Activated CD4-positive, alpha-beta T cell treated with anti-CD3 and anti-CD28 coated beads, Interleukin-2, amount 10 ng/mL, durations not matched to agents 24 days and 14 days (primary cell): ENCODE results near the gene HS3ST4. TPM values are rescaled to one million over a fixed set of nuclear protein-coding genes. Genes with fewer than 3 reads are reported as not detected.
A peak's percentile ranks its signal among the peaks of the same experiment; 100 is the strongest.

Experiments
- DNase-seq: peaks from one replicate; pipeline ENCODE4 v3.0.0; 2022
- H3K27ac Mint-ChIP-seq: one replicate; pipeline ENCODE4 v1.8.0; 2022; ENCODE audit warnings: mild to moderate bottlenecking, mixed read lengths
- H3K27me3 Mint-ChIP-seq: one replicate; pipeline ENCODE4 v1.8.0; 2022; ENCODE audit warnings: mixed read lengths
- H3K36me3 Mint-ChIP-seq: one replicate; pipeline ENCODE4 v1.8.0; 2022; ENCODE audit warnings: low read depth, mild to moderate bottlenecking, mixed read lengths
- H3K4me1 Mint-ChIP-seq: one replicate; pipeline ENCODE4 v1.8.0; 2021; ENCODE audit warnings: mixed read lengths
- H3K4me3 Mint-ChIP-seq: one replicate; pipeline ENCODE4 v1.8.0; 2022; ENCODE audit warnings: mild to moderate bottlenecking, moderate library complexity, mixed read lengths
- H3K9me3 Mint-ChIP-seq: one replicate; pipeline ENCODE4 v1.8.0; 2021; ENCODE audit warnings: mixed read lengths
- intact Hi-C: fragments of 100-400 bp; cut with micrococcal nuclease; formaldehyde crosslinking; loops from one replicate; pipeline ENCODE4 v1.15.1; 2023
- total RNA-seq: library from RNA; stranded (reverse); gene quantifications from 2 replicates; pipeline ENCODE4 v1.2.3, GENCODE V29; 2022

The HS3ST4 gene
- total RNA-seq, 1 donor from 2014 or later = not detected

- no peak overlapping the region for H3K27ac Mint-ChIP-seq
- intact Hi-C loops = no loop called here
- peak; percentile 71 for DNase-seq
- peaks cover 8% of the 10 kb centered on the region for H3K27me3 Mint-ChIP-seq
- H3K4me1 Mint-ChIP-seq = no peaks in the 10 kb centered on the region
- H3K9me3 Mint-ChIP-seq = no peaks in the 10 kb centered on the region
- H3K4me3 Mint-ChIP-seq = no peak overlapping the region
- no peaks in the 10 kb centered on the region for H3K36me3 Mint-ChIP-seq
Observed at GRCh38 chr16:25707982-25708583, 16.3 kb downstream of the HS3ST4 start.

DNA sequence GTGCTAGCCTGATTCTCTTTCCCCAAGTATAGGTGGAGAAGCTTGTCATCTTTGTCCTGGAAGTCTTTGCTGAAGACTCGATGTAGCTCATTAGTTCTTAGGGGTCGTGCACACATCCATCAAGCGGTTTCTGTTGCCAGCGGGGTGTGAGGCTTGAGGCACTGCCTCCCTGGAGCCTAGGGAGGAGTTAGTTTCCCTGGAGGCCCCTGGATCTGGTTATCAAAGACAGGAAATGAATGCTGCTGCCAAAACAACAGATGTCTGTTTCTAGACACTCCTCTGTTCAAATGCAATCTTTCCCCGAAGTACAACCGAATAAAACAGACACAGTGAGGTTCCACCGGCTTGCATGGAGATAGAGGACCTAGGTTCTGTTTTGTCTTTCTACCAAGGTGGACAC is 17.5 kb downstream of the HS3ST4 start:
- intact Hi-C loops = no loop called here

GRCh38 chr16:25713785-25714570 is 22.2 kb downstream of the HS3ST4 start:
- DNase-seq = no peak
- Mint-ChIP-seq H3K27ac (no peak overlapping the region), H3K27me3 (peaks cover 5% of the 10 kb centered on the region), H3K4me3 (no peak overlapping the region), H3K36me3 (no peaks in the 10 kb centered on the region), H3K9me3 (no peaks in the 10 kb centered on the region), H3K4me1 (no peaks in the 10 kb centered on the region)
- intact Hi-C loops = no loop called here

More for the DNA sequence above, 17.5 kb downstream of the HS3ST4 start:
- DNase-seq = no peak
- Mint-ChIP-seq H3K36me3 (no peaks in the 10 kb centered on the region), H3K27me3 (peaks cover 8% of the 10 kb centered on the region), H3K27ac (no peak overlapping the region), H3K9me3 (no peaks in the 10 kb centered on the region), H3K4me3 (no peak overlapping the region), H3K4me1 (no peaks in the 10 kb centered on the region)

DNA sequence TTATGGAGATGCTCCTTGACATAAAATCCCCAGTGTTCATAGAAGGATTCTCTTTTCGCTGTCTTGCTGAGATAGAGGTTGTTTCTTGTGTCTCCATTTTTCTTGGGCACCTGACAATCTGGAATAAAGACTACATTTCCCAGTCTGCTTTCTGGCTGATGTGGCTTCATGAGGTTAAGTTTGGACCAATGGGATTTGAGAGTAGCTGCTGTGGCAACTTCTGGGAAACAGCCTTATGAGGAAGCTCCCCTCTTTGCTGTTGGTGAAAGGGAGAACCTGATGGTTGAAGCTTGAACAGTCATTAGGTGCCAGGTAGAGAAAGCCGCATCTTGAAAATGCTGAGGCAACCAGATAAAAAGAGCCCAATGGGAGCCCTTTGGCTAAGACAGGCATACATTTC is 24.4 kb downstream of the HS3ST4 start:
- no peak overlapping the region for H3K4me3 Mint-ChIP-seq
- H3K27me3 Mint-ChIP-seq = no peaks in the 10 kb centered on the region
- intact Hi-C loops = no loop called here
- H3K9me3 Mint-ChIP-seq = no peaks in the 10 kb centered on the region
- H3K36me3 Mint-ChIP-seq = no peaks in the 10 kb centered on the region
- no peak overlapping the region for H3K27ac Mint-ChIP-seq
- no peaks in the 10 kb centered on the region for H3K4me1 Mint-ChIP-seq
- DNase-seq = no peak

DNA sequence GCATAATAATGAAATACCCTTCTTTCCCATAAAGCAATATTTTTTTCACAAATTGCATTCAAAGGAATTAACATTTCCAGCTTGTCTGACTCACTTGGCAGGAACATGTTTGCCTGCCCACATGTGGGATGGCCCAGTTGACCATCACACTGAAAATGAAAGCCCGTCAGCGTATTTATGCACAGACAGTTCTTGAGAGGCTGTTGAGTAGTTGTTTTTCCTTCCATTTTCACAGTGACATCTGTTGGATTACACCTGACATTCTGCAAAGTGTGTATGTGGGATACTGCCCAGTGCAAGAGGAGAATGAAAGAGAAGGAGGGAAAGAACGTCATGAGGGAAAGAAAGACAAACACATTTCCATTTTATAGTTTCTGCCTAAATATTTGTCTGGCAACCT is 29.7 kb downstream of the HS3ST4 start:
- H3K4me1 Mint-ChIP-seq = no peaks in the 10 kb centered on the region
- no peak overlapping the region for H3K4me3 Mint-ChIP-seq
- no peak for DNase-seq
- no peaks in the 10 kb centered on the region for H3K9me3 Mint-ChIP-seq
- intact Hi-C loops = no loop called here
- H3K27me3 Mint-ChIP-seq = no peaks in the 10 kb centered on the region
- H3K36me3 Mint-ChIP-seq = no peaks in the 10 kb centered on the region
- H3K27ac Mint-ChIP-seq = no peak overlapping the region

DNA sequence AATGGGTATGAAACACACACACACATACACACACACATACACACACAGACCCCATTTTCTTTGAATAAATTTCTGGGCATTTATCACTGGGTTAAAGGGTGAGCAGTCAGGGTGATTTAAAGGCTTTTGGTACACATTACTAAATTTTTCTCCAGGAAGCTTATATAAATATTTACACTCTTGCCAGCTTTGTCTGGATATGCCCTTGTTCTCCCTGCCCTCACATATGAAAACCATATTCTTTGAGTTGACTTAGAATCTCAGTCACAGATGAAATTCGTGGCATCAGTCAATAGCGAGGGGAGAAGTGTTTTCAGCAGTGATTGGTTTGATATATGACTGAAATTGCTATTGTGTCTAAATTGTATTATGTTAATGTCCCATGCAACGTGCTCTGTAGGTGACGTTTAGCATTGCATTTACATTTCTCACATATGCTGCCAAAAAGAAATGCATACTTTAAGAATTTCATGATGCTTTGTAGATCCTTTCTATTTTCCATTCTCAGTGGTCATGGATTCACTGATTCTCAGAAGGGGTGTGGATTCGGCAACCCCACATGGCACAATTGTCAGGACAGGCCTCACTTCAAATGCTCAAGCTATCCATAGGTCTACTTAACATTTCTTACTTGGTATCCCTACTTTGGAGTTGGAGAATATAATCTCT is 34.8 kb downstream of the HS3ST4 start:
- no peak overlapping the region for H3K27ac Mint-ChIP-seq
- no peaks in the 10 kb centered on the region for H3K36me3 Mint-ChIP-seq
- no peaks in the 10 kb centered on the region for H3K4me1 Mint-ChIP-seq
- no peak overlapping the region for H3K4me3 Mint-ChIP-seq
- H3K9me3 Mint-ChIP-seq = no peaks in the 10 kb centered on the region
- intact Hi-C loops = no loop called here
- H3K27me3 Mint-ChIP-seq = no peaks in the 10 kb centered on the region
- DNase-seq = no peak

DNA sequence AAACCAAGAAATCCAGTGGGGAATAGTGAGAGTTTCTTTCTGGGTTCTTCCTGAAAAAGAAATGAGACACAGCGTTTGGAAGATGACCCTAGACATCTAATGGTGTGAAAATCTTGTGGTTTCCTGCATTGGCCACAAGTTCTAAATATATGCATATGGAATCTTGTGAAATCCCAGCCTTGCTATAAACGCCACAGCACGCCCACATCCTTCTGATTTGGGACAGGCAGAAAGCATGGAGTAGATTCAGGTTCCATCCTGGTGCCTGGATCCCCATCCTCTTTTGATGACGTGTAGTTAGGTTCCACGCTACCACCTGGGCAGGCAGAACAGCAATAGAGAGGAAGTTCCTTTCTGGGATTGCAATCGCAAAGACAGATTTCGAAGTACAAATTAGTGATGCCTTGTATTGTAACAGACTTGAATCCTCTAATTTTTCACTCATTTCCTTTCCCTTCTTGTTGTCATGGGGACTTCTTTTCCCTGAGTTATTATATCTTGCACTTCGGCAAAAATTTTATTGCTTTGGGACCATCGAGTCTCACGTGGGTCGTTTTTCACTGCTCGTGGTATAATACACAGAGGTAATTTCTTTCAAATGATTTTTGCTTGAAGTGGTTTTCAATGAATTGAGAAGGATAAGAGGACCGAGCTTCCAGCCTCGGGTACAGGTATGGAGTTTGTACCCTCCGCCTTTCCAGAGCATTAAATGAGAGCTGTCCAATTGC is 37.6 kb downstream of the HS3ST4 start:
- H3K27ac Mint-ChIP-seq = no peak overlapping the region
- no peaks in the 10 kb centered on the region for H3K36me3 Mint-ChIP-seq

GRCh38 chr16:25730396-25730795 is 38.6 kb downstream of the HS3ST4 start:
- Mint-ChIP-seq H3K9me3 (no peaks in the 10 kb centered on the region), H3K27ac (no peak overlapping the region), H3K27me3 (no peaks in the 10 kb centered on the region), H3K4me1 (no peaks in the 10 kb centered on the region), H3K4me3 (no peak overlapping the region), H3K36me3 (no peaks in the 10 kb centered on the region)
- DNase-seq = no peak
- intact Hi-C loops = no loop called here

More for the DNA sequence above, 37.6 kb downstream of the HS3ST4 start:
- H3K27me3 Mint-ChIP-seq = no peaks in the 10 kb centered on the region
- H3K4me1 Mint-ChIP-seq = no peaks in the 10 kb centered on the region
- no peak overlapping the region for H3K4me3 Mint-ChIP-seq
- intact Hi-C loops = no loop called here
- DNase-seq = no peak
- no peaks in the 10 kb centered on the region for H3K9me3 Mint-ChIP-seq

DNA sequence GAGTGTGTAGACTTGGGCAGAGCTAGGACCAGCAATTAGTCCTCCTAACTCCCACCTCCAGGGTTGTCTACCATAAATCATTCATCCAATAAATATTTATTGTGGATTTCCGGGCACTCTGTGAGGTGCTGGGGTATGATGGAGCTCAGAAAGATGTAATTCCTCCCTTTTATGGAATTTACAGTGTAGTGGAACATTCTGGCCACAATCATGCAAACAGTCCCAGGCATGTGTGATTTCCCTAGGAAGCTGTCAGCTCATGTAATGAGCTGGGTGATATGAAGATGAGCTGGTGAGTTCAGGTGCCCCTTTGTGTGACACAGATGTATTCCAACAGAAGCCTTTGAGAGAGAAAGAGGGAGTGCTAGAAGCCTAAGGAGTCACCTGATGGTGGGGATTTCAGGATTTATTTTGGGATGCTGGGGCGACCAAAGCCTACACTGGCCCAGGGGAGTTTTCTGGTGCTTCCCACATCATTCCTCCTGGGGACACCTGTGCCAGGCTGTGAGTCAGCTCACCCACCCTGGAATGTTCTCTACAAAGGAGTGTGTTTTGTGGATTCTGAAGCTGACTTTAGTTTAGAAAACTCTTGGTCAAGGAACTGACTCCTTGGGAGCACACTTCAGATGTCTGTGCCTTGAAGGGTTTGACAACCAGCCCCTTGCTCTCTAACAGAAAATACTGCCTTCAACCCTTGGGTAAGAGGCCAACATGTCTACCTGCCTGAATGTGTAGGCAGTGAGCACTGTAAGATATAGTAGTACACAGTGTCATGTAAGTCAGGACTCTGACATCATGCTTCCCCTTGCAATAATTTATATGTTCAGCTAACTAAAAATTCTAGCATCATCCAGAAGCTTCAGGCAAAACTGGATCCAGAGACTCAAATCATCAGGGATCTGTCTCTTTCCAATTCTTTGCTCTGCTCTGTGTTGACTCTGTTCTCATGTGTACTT is 42.9 kb downstream of the HS3ST4 start:
- Mint-ChIP-seq H3K4me3 (no peak overlapping the region), H3K27me3 (no peaks in the 10 kb centered on the region), H3K9me3 (no peaks in the 10 kb centered on the region), H3K27ac (no peak overlapping the region), H3K36me3 (no peaks in the 10 kb centered on the region), H3K4me1 (no peaks in the 10 kb centered on the region)
- intact Hi-C loops = no loop called here
- no peak for DNase-seq

DNA sequence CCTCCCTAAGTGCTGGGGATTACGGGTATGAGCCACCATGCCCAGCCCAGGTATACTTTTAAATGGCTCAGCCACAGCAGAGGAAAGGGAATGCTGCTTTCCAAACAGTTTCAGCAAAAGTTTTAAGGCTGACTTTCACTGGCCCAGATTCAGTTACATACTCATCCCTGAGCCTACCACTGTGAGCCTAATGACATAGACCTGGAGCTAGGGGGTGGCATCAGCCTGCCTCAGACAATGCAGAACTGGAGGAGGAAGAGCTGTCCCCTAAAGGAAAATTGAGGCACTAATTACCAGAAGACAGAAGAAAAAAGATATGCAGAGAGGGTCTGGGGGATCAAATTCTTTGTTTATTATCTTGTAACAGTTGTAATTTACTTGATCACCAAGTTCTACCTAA is 43.9 kb downstream of the HS3ST4 start:
- Mint-ChIP-seq H3K27ac (no peak overlapping the region), H3K4me3 (no peak overlapping the region), H3K9me3 (no peaks in the 10 kb centered on the region), H3K4me1 (no peaks in the 10 kb centered on the region), H3K36me3 (no peaks in the 10 kb centered on the region), H3K27me3 (no peaks in the 10 kb centered on the region)
- DNase-seq = no peak
- intact Hi-C loops = no loop called here

DNA sequence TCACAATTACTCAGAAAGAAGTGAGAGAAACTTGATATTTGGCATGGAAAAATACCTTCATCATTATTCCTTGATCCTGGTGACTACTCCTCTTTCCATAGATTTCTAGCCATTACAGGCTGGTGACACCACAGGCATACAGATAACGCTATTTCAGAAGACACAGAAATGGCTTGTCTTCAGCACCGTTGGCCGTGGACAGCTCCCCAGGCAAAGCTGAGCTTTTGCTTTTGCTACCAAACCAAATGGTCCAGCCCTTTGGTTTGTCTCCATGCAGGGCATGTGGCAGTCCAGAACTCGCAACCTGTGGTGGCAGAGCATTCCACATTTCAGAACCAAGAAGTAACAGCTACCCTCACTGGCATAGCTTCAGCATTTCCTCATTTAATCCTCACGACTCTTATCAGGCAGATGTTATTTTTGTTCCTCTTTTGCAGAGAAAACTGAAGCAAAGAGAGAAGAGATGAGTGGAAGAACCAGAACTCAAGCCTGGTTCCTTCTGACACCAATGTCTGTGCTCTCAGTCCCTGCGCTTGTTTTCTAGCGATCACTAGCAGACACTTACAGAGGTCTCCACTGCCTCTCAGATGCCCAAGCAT is 55.5 kb downstream of the HS3ST4 start:
- Mint-ChIP-seq H3K9me3 (no peaks in the 10 kb centered on the region), H3K27me3 (no peaks in the 10 kb centered on the region), H3K27ac (no peak overlapping the region), H3K36me3 (no peaks in the 10 kb centered on the region), H3K4me3 (no peak overlapping the region), H3K4me1 (no peaks in the 10 kb centered on the region)
- intact Hi-C loops = no loop called here
- peak; percentile 75 for DNase-seq

- Mint-ChIP-seq H3K4me3 (no peak overlapping the region), H3K4me1 (no peaks in the 10 kb centered on the region), H3K9me3 (no peaks in the 10 kb centered on the region), H3K36me3 (no peaks in the 10 kb centered on the region), H3K27ac (no peak overlapping the region), H3K27me3 (no peaks in the 10 kb centered on the region)
- DNase-seq = no peak
- intact Hi-C loops = no loop called here
Observed at GRCh38 chr16:25748092-25748654, 56.4 kb downstream of the HS3ST4 start.
